IMR-90 (cell line): ENCODE results near the gene CDK8. TPM values are rescaled to one million over a fixed set of nuclear protein-coding genes. Genes with fewer than 3 reads are reported as not detected.

ENCODE experiments used
- ATAC-seq: fragments of 200-7000 bp; cut with Tn5 transposase; 2 replicates; pipeline ENCODE4 v1.9.1; 2020; ENCODE audit warnings: low read depth, mild to moderate bottlenecking, moderate library complexity
- BruUV-seq: library from RNA; stranded (reverse); fragments of 400-500 nt; replicated peaks from 2 replicates; lab custom pipeline; 2021; lab: Mats Ljungman, UMichigan
- CTCF ChIA-PET: fragments of 300-600 bp; formaldehyde crosslinking; extraction: SDS; loops from one replicate; lab custom pipeline; 2021; ENCODE audit warnings: antibody characterized with exemption; lab: Yijun Ruan, JAX
- POLR2A ChIA-PET: fragments of 300-600 bp; sonication (Branson Sonifier 250); formaldehyde crosslinking; loops from one replicate; lab custom pipeline; 2022; ENCODE audit warnings: antibody characterized with exemption; ENCODE audit not compliant: unreplicated experiment; lab: Charles Lee
- DNase-seq: peaks from one replicate; pipeline ENCODE4 v3.0.0; 2013
- H2AFZ ChIP-seq: replicated peaks from 2 replicates; pipeline ENCODE3; 2013; ENCODE audit warnings: low read length, mild to moderate bottlenecking; ENCODE audit not compliant: poor library complexity
- H2AK5ac ChIP-seq: 2 replicates; pipeline ENCODE4 v1.6.1; 2013; ENCODE audit warnings: low read depth, low read length, inconsistent platforms
- H2AK9ac ChIP-seq: replicated peaks from 2 replicates; pipeline ENCODE3; 2013; ENCODE audit warnings: mild to moderate bottlenecking, low read depth, low read length, moderate library complexity; ENCODE audit not compliant: poor library complexity
- H2BK120ac ChIP-seq: 2 replicates; pipeline ENCODE4 v1.6.1; 2013; ENCODE audit warnings: low read depth, low read length, inconsistent platforms
- H2BK15ac ChIP-seq: 3 replicates; pipeline ENCODE4 v1.6.1; 2013; ENCODE audit warnings: low read depth, low read length, inconsistent platforms
- H2BK20ac ChIP-seq: 2 replicates; pipeline ENCODE4 v1.6.1; 2013; ENCODE audit warnings: low read depth, mild to moderate bottlenecking, inconsistent platforms, low read length, moderate library complexity
- H2BK5ac ChIP-seq: 2 replicates; pipeline ENCODE4 v1.6.1; 2013; ENCODE audit warnings: mild to moderate bottlenecking, low read depth, low read length, inconsistent platforms; ENCODE audit not compliant: poor library complexity, severe bottlenecking
- H3K14ac ChIP-seq: replicated peaks from 2 replicates; pipeline ENCODE4 v1.6.1; 2013; ENCODE audit warnings: low read depth, low read length, inconsistent platforms
- H3K18ac ChIP-seq: 2 replicates; pipeline ENCODE4 v1.6.1; 2013; ENCODE audit warnings: low read depth, low read length, control low read depth
- H3K23ac ChIP-seq: 2 replicates; pipeline ENCODE4 v1.6.1; 2013; ENCODE audit warnings: low read depth, low read length, inconsistent platforms
- H3K27ac ChIP-seq: 2 replicates; pipeline ENCODE4 v1.5.1; 2013; ENCODE audit warnings: mild to moderate bottlenecking, control low read depth, low read length; ENCODE audit not compliant: insufficient read depth
- H3K27me3 ChIP-seq: 2 replicates; pipeline ENCODE4 v1.6.1; 2013; ENCODE audit warnings: low read length; ENCODE audit not compliant: control insufficient read depth, insufficient read depth
- H3K36me3 ChIP-seq: 2 replicates; pipeline ENCODE4 v1.6.1; 2013; ENCODE audit warnings: low read length, mixed read lengths; ENCODE audit not compliant: control insufficient read depth, insufficient read depth
- H3K4ac ChIP-seq: 2 replicates; pipeline ENCODE4 v1.6.1; 2013; ENCODE audit warnings: low read depth, low read length, inconsistent platforms
- H3K4me1 ChIP-seq: 2 replicates; pipeline ENCODE4 v1.6.1; 2013; ENCODE audit warnings: low read length, mixed read lengths; ENCODE audit not compliant: control insufficient read depth, insufficient read depth
- H3K4me2 ChIP-seq: 2 replicates; pipeline ENCODE4 v1.6.1; 2013; ENCODE audit warnings: low read depth, mild to moderate bottlenecking, control low read depth, low read length, moderate library complexity
- H3K4me3 ChIP-seq: 2 replicates; pipeline ENCODE4 v1.5.1; 2013; ENCODE audit warnings: low read depth, mild to moderate bottlenecking, control low read depth, low read length, moderate library complexity; ENCODE audit not compliant: insufficient read depth
- H3K56ac ChIP-seq: 2 replicates; pipeline ENCODE4 v1.6.1; 2013; ENCODE audit warnings: low read length, inconsistent platforms; ENCODE audit not compliant: insufficient read depth; ENCODE audit errors: extremely low read depth
- H3K79me1 ChIP-seq, 2 experiments: 2 replicates each; pipeline ENCODE4 v1.6.1; 2013; ENCODE audit warnings: low read length in 2 of 2, inconsistent platforms in 1 of 2, low read depth in 1 of 2
- H3K9ac ChIP-seq: 2 replicates; pipeline ENCODE4 v1.6.1; 2013; ENCODE audit warnings: low read depth, low read length, control low read depth
- H3K9me1 ChIP-seq: 2 replicates; pipeline ENCODE4 v1.6.1; 2013; ENCODE audit warnings: low read length, inconsistent platforms; ENCODE audit not compliant: insufficient read depth
- H3K9me3 ChIP-seq: 2 replicates; pipeline ENCODE4 v1.6.1; 2013; ENCODE audit warnings: low read length; ENCODE audit not compliant: control insufficient read depth, insufficient read depth
- H4K20me1 ChIP-seq: 2 replicates; pipeline ENCODE4 v1.6.1; 2013; ENCODE audit warnings: low read length, inconsistent platforms; ENCODE audit not compliant: insufficient read depth
- H4K5ac ChIP-seq: 2 replicates; pipeline ENCODE4 v1.6.1; 2013; ENCODE audit warnings: mild to moderate bottlenecking, low read depth, low read length, control low read depth
- H4K8ac ChIP-seq, 2 experiments: 2 replicates each; pipeline ENCODE4 v1.6.1; 2013; ENCODE audit warnings: low read depth in 2 of 2, low read length in 2 of 2, control low read depth in 1 of 2, inconsistent platforms in 1 of 2
- H4K91ac ChIP-seq: 2 replicates; pipeline ENCODE4 v1.6.1; 2013; ENCODE audit warnings: low read depth, low read length, inconsistent platforms; ENCODE audit not compliant: insufficient read depth
- BHLHE40 ChIP-seq: fragments of 150-350 bp; IDR thresholded peaks from 2 replicates; pipeline ENCODE4 v1.6.1; 2016; ENCODE audit warnings: mild to moderate bottlenecking, low read depth, low read length
- CEBPB ChIP-seq: IDR thresholded peaks from 2 replicates; pipeline ENCODE4 v1.6.1; 2012; ENCODE audit warnings: low read depth, low read length, improper control_type of control experiment
- CHD1 ChIP-seq: IDR thresholded peaks from 2 replicates; pipeline ENCODE4 v1.6.1; 2012; ENCODE audit warnings: low read depth, low read length, improper control_type of control experiment
- CTCF ChIP-seq: conservative IDR thresholded peaks from 2 replicates; pipeline ENCODE4 v1.5.1; 2012; ENCODE audit warnings: mild to moderate bottlenecking, low read depth, low read length, improper control_type of control experiment
- FOS ChIP-seq: fragments of 150-350 bp; IDR thresholded peaks from 2 replicates; pipeline ENCODE4 v1.6.1; 2016; ENCODE audit warnings: low read depth, low read length
- MAFK ChIP-seq: IDR thresholded peaks from 2 replicates; pipeline ENCODE4 v1.6.1; 2012; ENCODE audit warnings: low read depth, low read length, improper control_type of control experiment
- MAZ ChIP-seq: IDR thresholded peaks from 2 replicates; pipeline ENCODE4 v1.6.1; 2012; ENCODE audit warnings: low read depth, mild to moderate bottlenecking, low read length, improper control_type of control experiment, moderate library complexity, borderline replicate concordance
- MXI1 ChIP-seq: IDR thresholded peaks from 2 replicates; pipeline ENCODE4 v1.6.1; 2012; ENCODE audit warnings: low read depth, mild to moderate bottlenecking, low read length, moderate library complexity, borderline replicate concordance
- NFE2L2 ChIP-seq: fragments of 150-350 bp; IDR thresholded peaks from 2 replicates; pipeline ENCODE4 v1.6.1; 2016; ENCODE audit warnings: low read depth, mild to moderate bottlenecking, low read length
- POLR2A ChIP-seq: IDR thresholded peaks from 2 replicates; pipeline ENCODE4 v1.6.1; 2012; ENCODE audit warnings: mild to moderate bottlenecking, low read depth, low read length
- RAD21 ChIP-seq: IDR thresholded peaks from 2 replicates; pipeline ENCODE4 v1.6.1; 2012; ENCODE audit warnings: low read length, improper control_type of control experiment
- RCOR1 ChIP-seq: IDR thresholded peaks from 2 replicates; pipeline ENCODE4 v1.6.1; 2012; ENCODE audit warnings: mild to moderate bottlenecking, low read length, improper control_type of control experiment; ENCODE audit not compliant: insufficient replicate concordance
- RFX5 ChIP-seq: IDR thresholded peaks from 2 replicates; pipeline ENCODE4 v1.8.0; 2012; ENCODE audit warnings: low read depth, mild to moderate bottlenecking, low read length, moderate library complexity
- SMC3 ChIP-seq: fragments of 150-350 bp; IDR thresholded peaks from 2 replicates; pipeline ENCODE4 v1.6.1; 2016; ENCODE audit warnings: low read depth, mild to moderate bottlenecking, antibody characterized with exemption, low read length, moderate library complexity
- WGBS, 2 experiments: methylation state at CpG; one replicate each; pipeline versions ENCODE4 v1.1.5 to v1.1.7; 2013; ENCODE audit warnings: missing lambda C conversion rate in 2 of 2; ENCODE audit not compliant: insufficient read length in 1 of 2; ENCODE audit errors: extremely low coverage in 2 of 2; 5-methylcytosine and 5-hydroxymethylcytosine counted together
- dilution Hi-C: fragments of 300-500 bp; cut with HindIII; formaldehyde crosslinking; loops from one replicate; pipeline ENCODE4 v1.14.3; 2018; ENCODE audit warnings: low sequenced_read_pairs; ENCODE audit not compliant: unreplicated experiment
- in situ Hi-C: fragments of 300-500 bp; cut with MboI; formaldehyde crosslinking; loops from 3 replicates; pipeline ENCODE4 v1.14.3; 2019; ENCODE audit warnings: low sequenced_read_pairs, inconsistent platforms, mixed read lengths
- intact Hi-C: fragments of 100-400 bp; cut with micrococcal nuclease; formaldehyde crosslinking; loops from 2 replicates; pipeline ENCODE4 v1.10.0; 2022
- polyA plus RNA-seq, 3 experiments: library from polyadenylated mRNA; depleted of rRNA; stranded (reverse); fragments of >200 nt; gene quantifications; 2 replicates each; pipeline ENCODE4 v1.2.3, GENCODE V29; 2012; ENCODE audit warnings: low replicate concordance in 1 of 3
- total RNA-seq: library from RNA; depleted of rRNA; stranded (reverse); fragments of >200 nt; gene quantifications from 2 replicates; pipeline ENCODE4 v1.2.3, GENCODE V29; 2012
- TF ChIP-seq, protein P1 (sequence below): fragments of 150-350 bp; IDR thresholded peaks from 2 replicates; pipeline ENCODE4 v1.6.1; 2017; ENCODE audit warnings: mild to moderate bottlenecking, antibody characterized with exemption, low read length, low read depth
- TF ChIP-seq, protein P2 (sequence below): fragments of 150-350 bp; IDR thresholded peaks from 2 replicates; pipeline ENCODE4 v1.6.1; 2016; ENCODE audit warnings: low read depth, mild to moderate bottlenecking, low read length, moderate library complexity, borderline replicate concordance

CDK8 gene
- total and polyA plus RNA-seq, 2 of the 4 experiments (the other 2 are of a cell fraction): 15.4 to 19.0 TPM

GRCh38 chr13:26340807-26341206, 86.9 kb downstream of the CDK8 start:
- BruUV-seq: no TSS peak
- WGBS, 2 experiments: no CpG with 5 or more reads among the region's 2 CpGs
- peak; percentile 46 for DNase-seq

More at GRCh38 chr13:26340807-26341206, 86.9 kb downstream of the CDK8 start:
- TF ChIP-seq RAD21 (no peak), NFE2L2 (no peak), POLR2A (no peak), RCOR1 (no peak), FOS (no peak), CHD1 (no peak), RFX5 (no peak), BHLHE40 (no peak), SMC3 (no peak), MAFK (no peak), CEBPB (no peak), CTCF (no peak), MXI1 (no peak), MAZ (no peak)
- TF ChIP-seq, protein P1, sequence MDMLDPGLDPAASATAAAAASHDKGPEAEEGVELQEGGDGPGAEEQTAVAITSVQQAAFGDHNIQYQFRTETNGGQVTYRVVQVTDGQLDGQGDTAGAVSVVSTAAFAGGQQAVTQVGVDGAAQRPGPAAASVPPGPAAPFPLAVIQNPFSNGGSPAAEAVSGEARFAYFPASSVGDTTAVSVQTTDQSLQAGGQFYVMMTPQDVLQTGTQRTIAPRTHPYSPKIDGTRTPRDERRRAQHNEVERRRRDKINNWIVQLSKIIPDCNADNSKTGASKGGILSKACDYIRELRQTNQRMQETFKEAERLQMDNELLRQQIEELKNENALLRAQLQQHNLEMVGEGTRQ: no peak
- TF ChIP-seq, protein P2, sequence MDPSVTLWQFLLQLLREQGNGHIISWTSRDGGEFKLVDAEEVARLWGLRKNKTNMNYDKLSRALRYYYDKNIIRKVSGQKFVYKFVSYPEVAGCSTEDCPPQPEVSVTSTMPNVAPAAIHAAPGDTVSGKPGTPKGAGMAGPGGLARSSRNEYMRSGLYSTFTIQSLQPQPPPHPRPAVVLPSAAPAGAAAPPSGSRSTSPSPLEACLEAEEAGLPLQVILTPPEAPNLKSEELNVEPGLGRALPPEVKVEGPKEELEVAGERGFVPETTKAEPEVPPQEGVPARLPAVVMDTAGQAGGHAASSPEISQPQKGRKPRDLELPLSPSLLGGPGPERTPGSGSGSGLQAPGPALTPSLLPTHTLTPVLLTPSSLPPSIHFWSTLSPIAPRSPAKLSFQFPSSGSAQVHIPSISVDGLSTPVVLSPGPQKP: no peak
- H3K9me1 ChIP-seq: 0 out of 2 replicates have a peak, but pooled peaks cover 2% of the 10 kb centered on the region
- no peak overlapping the region for H3K23ac ChIP-seq
- ChIA-PET POLR2A (no interaction called here), CTCF (no interaction called here)
- no peak overlapping the region for H2BK120ac ChIP-seq
- no peaks in the 10 kb centered on the region for H4K20me1 ChIP-seq
- no peak overlapping the region for H3K56ac ChIP-seq
- no peak overlapping the region for H3K14ac ChIP-seq
- no peak overlapping the region for H3K18ac ChIP-seq
- H2BK5ac ChIP-seq: no peak overlapping the region
- no peak overlapping the region for H2AFZ ChIP-seq
- no peaks in the 10 kb centered on the region for H3K36me3 ChIP-seq
- no peak overlapping the region for H3K4me2 ChIP-seq
- no peak overlapping the region for H2BK20ac ChIP-seq
- H4K8ac ChIP-seq: no peak overlapping the region
- in situ Hi-C loops (no loop called here), intact Hi-C loops (loop anchor here (10.0 kb wide), 1 partner anchor 76 kb away; no protein-coding TSS in a partner anchor), dilution Hi-C loops (no loop called here)
- no peak overlapping the region for H4K91ac ChIP-seq
- H3K27ac ChIP-seq: no peak overlapping the region
- no peak overlapping the region for H2AK9ac ChIP-seq
- H3K4me3 ChIP-seq: no peak overlapping the region
- no peaks in the 10 kb centered on the region for H3K27me3 ChIP-seq
- no peak overlapping the region for H2BK15ac ChIP-seq
- H3K4me1 ChIP-seq: no peaks in the 10 kb centered on the region
- H2AK5ac ChIP-seq: no peak overlapping the region
- peak; percentile 77 for ATAC-seq
- no peak overlapping the region for H3K4ac ChIP-seq
- no peaks in the 10 kb centered on the region for H3K9me3 ChIP-seq
- H4K5ac ChIP-seq: no peak overlapping the region
- H3K9ac ChIP-seq: no peak overlapping the region
- H3K79me1 ChIP-seq: peaks cover 16 to 17% of the 10 kb centered on the region in 2 experiments
